ENCODE results near the gene TIMM13.

The TIMM13 gene

GRCh38 chr19:2453431-2454025, 26.1 kb upstream of the TIMM13 start:
- Histone ChIP-seq H3K27ac (no peak overlapping the region), H3K4me2 (ENCODE audit: low read length) (no peak overlapping the region), H3K27me3 (ENCODE audit: control insufficient read depth, insufficient read depth, low read length) (no peaks in the 10 kb centered on the region), H3K4me3 (ENCODE audit: low read depth, low read length) (no peak overlapping the region), H3K36me3 (ENCODE audit: control insufficient read depth, insufficient read depth, low read length) (no peaks in the 10 kb centered on the region), H2AFZ (no peak overlapping the region), H3K9me3 (ENCODE audit: control insufficient read depth, low read length) (no peaks in the 10 kb centered on the region), H3K79me2 (no peaks in the 10 kb centered on the region), H3K4me1 (no peaks in the 10 kb centered on the region), H3K9ac (no peak overlapping the region)
- no peak for TF ChIP-seq CTCF (IDR thresholded peaks at IDR 0.05)

- Histone ChIP-seq H3K79me2 (peaks cover 4% of the 10 kb centered on the region), H3K27ac (no peak overlapping the region), H3K4me2 (ENCODE audit: low read length) (no peak overlapping the region), H2AFZ (no peak overlapping the region), H3K9ac (no peak overlapping the region), H3K4me1 (no peaks in the 10 kb centered on the region), H3K9me3 (ENCODE audit: control insufficient read depth, low read length) (no peaks in the 10 kb centered on the region), H3K4me3 (ENCODE audit: low read depth, low read length) (no peak overlapping the region), H3K36me3 (ENCODE audit: control insufficient read depth, insufficient read depth, low read length) (no peaks in the 10 kb centered on the region), H3K27me3 (ENCODE audit: control insufficient read depth, insufficient read depth, low read length) (no peaks in the 10 kb centered on the region)
- TF ChIP-seq CTCF (IDR thresholded peaks at IDR 0.05) = no peak
Measured at GRCh38 chr19:2451741-2452140, 24.4 kb upstream of the TIMM13 start.

- Histone ChIP-seq H2AFZ (no peak overlapping the region), H3K79me2 (peaks cover 10% of the 10 kb centered on the region), H3K36me3 (ENCODE audit: control insufficient read depth, insufficient read depth, low read length) (no peaks in the 10 kb centered on the region), H3K4me2 (ENCODE audit: low read length) (no peak overlapping the region), H3K9ac (no peak overlapping the region), H3K4me1 (no peaks in the 10 kb centered on the region), H3K27ac (no peak overlapping the region), H3K4me3 (ENCODE audit: low read depth, low read length) (no peak overlapping the region), H3K9me3 (ENCODE audit: control insufficient read depth, low read length) (no peaks in the 10 kb centered on the region), H3K27me3 (ENCODE audit: control insufficient read depth, insufficient read depth, low read length) (no peaks in the 10 kb centered on the region)
- TF ChIP-seq CTCF (IDR thresholded peaks at IDR 0.05) = no peak
Measured at GRCh38 chr19:2451138-2451537, 23.8 kb upstream of the TIMM13 start.

- Histone ChIP-seq H3K9ac (no peak overlapping the region), H3K79me2 (peaks cover 10% of the 10 kb centered on the region), H3K4me2 (ENCODE audit: low read length) (no peak overlapping the region), H3K27me3 (ENCODE audit: control insufficient read depth, insufficient read depth, low read length) (no peaks in the 10 kb centered on the region), H2AFZ (no peak overlapping the region), H3K27ac (no peak overlapping the region), H3K9me3 (ENCODE audit: control insufficient read depth, low read length) (no peaks in the 10 kb centered on the region), H3K4me3 (ENCODE audit: low read depth, low read length) (no peak overlapping the region), H3K36me3 (ENCODE audit: control insufficient read depth, insufficient read depth, low read length) (no peaks in the 10 kb centered on the region), H3K4me1 (no peaks in the 10 kb centered on the region)
- no peak for TF ChIP-seq CTCF (IDR thresholded peaks at IDR 0.05)
Measured at GRCh38 chr19:2449019-2449418, 21.6 kb upstream of the TIMM13 start.

GRCh38 chr19:2446381-2446780, 19.0 kb upstream of the TIMM13 start:
- Histone ChIP-seq H3K4me2 (ENCODE audit: low read length) (no peak overlapping the region), H3K4me3 (ENCODE audit: low read depth, low read length) (no peak overlapping the region), H3K9ac (no peak overlapping the region), H3K9me3 (ENCODE audit: control insufficient read depth, low read length) (no peaks in the 10 kb centered on the region), H3K27ac (no peak overlapping the region), H3K4me1 (no peaks in the 10 kb centered on the region), H3K79me2 (peaks cover 10% of the 10 kb centered on the region), H2AFZ (no peak overlapping the region), H3K36me3 (ENCODE audit: control insufficient read depth, insufficient read depth, low read length) (no peaks in the 10 kb centered on the region), H3K27me3 (ENCODE audit: control insufficient read depth, insufficient read depth, low read length) (no peaks in the 10 kb centered on the region)
- no peak for TF ChIP-seq CTCF (IDR thresholded peaks at IDR 0.05)
